Superior temporal gyrus (tissue), 1 donor: Measurements from ENCODE around the gene GSE1.
A peak's percentile ranks its signal among the peaks of the same experiment; 100 is the strongest.
"Not testable (repeated sequence)": the region's sequence is repeated elsewhere in the genome, so short reads cannot be mapped to it uniquely, and the experiment has no call there.

ENCODE experiments used
- DNase-seq: peaks from one replicate; pipeline ENCODE4 v3.0.0-alpha.2; 2016; ENCODE audit errors: extremely low spot score

GSE1 gene

GRCh38 chr16:85589688-85590505 lies 23.2 kb upstream of the GSE1 start:
- DNase-seq, result no peak

- DNase-seq, result no peak
These were observed 22.7 kb upstream of the GSE1 start for GRCh38 chr16:85590506-85590832.

GRCh38 chr16:85591381-85591780 lies 21.7 kb upstream of the GSE1 start:
- no peak for DNase-seq

- not testable (repeated sequence) for DNase-seq
These were observed 20.8 kb upstream of the GSE1 start for GRCh38 chr16:85592277-85592676.

- no peak for DNase-seq
These were observed 20.2 kb upstream of the GSE1 start for GRCh38 chr16:85592700-85593493.

- peak; percentile 34 for DNase-seq
These were observed 19.5 kb upstream of the GSE1 start for GRCh38 chr16:85593494-85594221.

GRCh38 chr16:85594273-85594977 lies 18.7 kb upstream of the GSE1 start:
- no peak for DNase-seq

GRCh38 chr16:85594978-85595661 lies 18.0 kb upstream of the GSE1 start:
- DNase-seq, result no peak

GRCh38 chr16:85595812-85596502 lies 17.2 kb upstream of the GSE1 start:
- no peak for DNase-seq

- no peak for DNase-seq
These were observed 15.0 kb upstream of the GSE1 start for GRCh38 chr16:85598141-85598540.

- DNase-seq, result no peak
These were observed 13.0 kb upstream of the GSE1 start for GRCh38 chr16:85600078-85600477.

- DNase-seq, result no peak
These were observed 12.4 kb upstream of the GSE1 start for GRCh38 chr16:85600530-85601271.

- DNase-seq, result no peak
These were observed 11.9 kb upstream of the GSE1 start for GRCh38 chr16:85601272-85601639.

- DNase-seq, result no peak
These were observed 11.3 kb upstream of the GSE1 start for GRCh38 chr16:85601730-85602401.

GRCh38 chr16:85602402-85603202 lies 10.5 kb upstream of the GSE1 start:
- no peak for DNase-seq

- no peak for DNase-seq
These were observed 9.8 kb upstream of the GSE1 start for GRCh38 chr16:85603203-85603755.

GRCh38 chr16:85604145-85604705 lies 8.9 kb upstream of the GSE1 start:
- no peak for DNase-seq
